WTC11 (cell line): Measurements from ENCODE around the gene CTDSPL. TPM values are rescaled to one million over a fixed set of nuclear protein-coding genes. Genes with fewer than 3 reads are reported as not detected.

Source experiments
- ATAC-seq: fragments of 200-7000 bp; cut with Tn5 transposase; 2 replicates; pipeline ENCODE4 v1.10.0; 2021; ENCODE audit warnings: mild to moderate bottlenecking, moderate library complexity
- CTCF ChIA-PET: fragments of 300-600 bp; sonication (Branson Sonifier 250); formaldehyde crosslinking; loops from one replicate; lab custom pipeline; 2021; ENCODE audit warnings: antibody characterized with exemption; lab: Charles Lee
- POLR2A ChIA-PET: fragments of 350-600 bp; sonication (Branson Sonifier 250); formaldehyde crosslinking; loops from one replicate; lab custom pipeline; 2021; ENCODE audit warnings: antibody characterized with exemption; lab: Charles Lee
- DNase-seq: peaks from one replicate; pipeline ENCODE4 v3.0.0; 2021; ENCODE audit warnings: low spot score
- H3K27ac Mint-ChIP-seq: 2 replicates; pipeline ENCODE4 v1.8.0; 2021; ENCODE audit warnings: mixed read lengths
- H3K27me3 Mint-ChIP-seq: 2 replicates; pipeline ENCODE4 v1.8.0; 2021; ENCODE audit warnings: low read depth, mild to moderate bottlenecking, moderate library complexity, mixed read lengths
- H3K36me3 Mint-ChIP-seq: 2 replicates; pipeline ENCODE4 v1.8.0; 2021; ENCODE audit warnings: mixed read lengths
- H3K4me1 Mint-ChIP-seq: 2 replicates; pipeline ENCODE4 v1.8.0; 2022; ENCODE audit warnings: mixed read lengths
- H3K4me3 Mint-ChIP-seq: 2 replicates; pipeline ENCODE4 v1.8.0; 2021; ENCODE audit warnings: mild to moderate bottlenecking, moderate library complexity, mixed read lengths
- H3K9me3 Mint-ChIP-seq: 2 replicates; pipeline ENCODE4 v1.8.0; 2021; ENCODE audit warnings: mixed read lengths
- CBFB ChIP-seq: sonication (generic); formaldehyde crosslinking; IDR thresholded peaks from 2 replicates; pipeline ENCODE4 v1.8.1; 2022; ENCODE audit warnings: mild to moderate bottlenecking, low read depth, missing genetic modification reagents
- CREB1 ChIP-seq: sonication (generic); formaldehyde crosslinking; IDR thresholded peaks from 2 replicates; pipeline ENCODE4 v1.8.0; 2023; ENCODE audit warnings: mild to moderate bottlenecking, missing genetic modification reagents
- ELF4 ChIP-seq: sonication (generic); formaldehyde crosslinking; IDR thresholded peaks from 2 replicates; pipeline ENCODE4 v1.8.1; 2022; ENCODE audit warnings: low read depth, mild to moderate bottlenecking, moderate library complexity, missing genetic modification reagents
- ESRRA ChIP-seq: sonication (generic); formaldehyde crosslinking; IDR thresholded peaks from 2 replicates; pipeline ENCODE4 v1.8.1; 2022; ENCODE audit warnings: mild to moderate bottlenecking, missing genetic modification reagents, borderline replicate concordance
- FOXP1 ChIP-seq: sonication (generic); formaldehyde crosslinking; IDR thresholded peaks from 2 replicates; pipeline ENCODE4 v1.8.0; 2022; ENCODE audit warnings: missing genetic modification reagents, mild to moderate bottlenecking, moderate library complexity, borderline replicate concordance
- GTF2I ChIP-seq: fragments of 250-450 bp; sonication (Bioruptor Pico); conservative IDR thresholded peaks from 2 replicates; pipeline ENCODE4 v1.4.0; 2021; ENCODE audit warnings: mild to moderate bottlenecking
- JUN ChIP-seq: sonication (generic); formaldehyde crosslinking; IDR thresholded peaks from 2 replicates; pipeline ENCODE4 v1.8.0; 2023; ENCODE audit warnings: mild to moderate bottlenecking, missing genetic modification reagents
- MYBL2 ChIP-seq: sonication (generic); formaldehyde crosslinking; IDR thresholded peaks from 2 replicates; pipeline ENCODE4 v1.8.1; 2023; ENCODE audit warnings: mild to moderate bottlenecking, moderate library complexity, missing genetic modification reagents
- NFE2L1 ChIP-seq: sonication (generic); formaldehyde crosslinking; IDR thresholded peaks from 2 replicates; pipeline ENCODE4 v1.8.1; 2023; ENCODE audit warnings: missing genetic modification reagents
- NFYB ChIP-seq: sonication (generic); formaldehyde crosslinking; conservative IDR thresholded peaks from 2 replicates; pipeline ENCODE4 v1.8.0; 2022; ENCODE audit warnings: low read depth, missing genetic modification reagents
- SMAD4 ChIP-seq: sonication (generic); formaldehyde crosslinking; IDR thresholded peaks from 2 replicates; pipeline ENCODE4 v1.8.0; 2022; ENCODE audit warnings: mild to moderate bottlenecking, missing genetic modification reagents
- ZNF219 ChIP-seq: sonication (generic); formaldehyde crosslinking; IDR thresholded peaks from 2 replicates; pipeline ENCODE4 v1.8.0; 2023; ENCODE audit warnings: missing genetic modification reagents, mild to moderate bottlenecking, borderline replicate concordance
- ZNF423 ChIP-seq: fragments of 250-450 bp; sonication (Bioruptor Pico); IDR thresholded peaks from 2 replicates; pipeline ENCODE4 v2.1.2; 2022; ENCODE audit warnings: mild to moderate bottlenecking, moderate library complexity
- total RNA-seq: library from RNA; stranded (reverse); gene quantifications from 3 replicates; pipeline ENCODE4 v1.2.3, GENCODE V29; 2021
- TF ChIP-seq, protein P1 (sequence below): sonication (generic); formaldehyde crosslinking; IDR thresholded peaks from 2 replicates; pipeline ENCODE4 v1.8.0; 2022; ENCODE audit warnings: missing genetic modification reagents
- TF ChIP-seq, protein P2 (sequence below): sonication (generic); formaldehyde crosslinking; IDR thresholded peaks from 2 replicates; pipeline ENCODE4 v1.8.1; 2022; ENCODE audit warnings: mild to moderate bottlenecking, missing genetic modification reagents, moderate library complexity, borderline replicate concordance
- TF ChIP-seq, protein P3 (sequence below): sonication (generic); formaldehyde crosslinking; IDR thresholded peaks from 2 replicates; pipeline ENCODE4 v1.8.1; 2023; ENCODE audit warnings: mild to moderate bottlenecking, moderate library complexity, missing genetic modification reagents
- TF ChIP-seq, protein P4 (sequence below): sonication (generic); formaldehyde crosslinking; IDR thresholded peaks from 2 replicates; pipeline ENCODE4 v1.8.1; 2022; ENCODE audit warnings: low read depth, mild to moderate bottlenecking, moderate library complexity, missing genetic modification reagents, borderline replicate concordance
- TF ChIP-seq, protein P5 (sequence below): fragments of 250-450 bp; sonication (Bioruptor Pico); IDR thresholded peaks from 2 replicates; pipeline ENCODE4 v1.9.0; 2021; ENCODE audit warnings: mild to moderate bottlenecking, borderline replicate concordance
- TF ChIP-seq, protein P6 (sequence below): fragments of 250-450 bp; sonication (Bioruptor Pico); IDR thresholded peaks from 2 replicates; pipeline ENCODE4 v1.9.0; 2021; ENCODE audit warnings: moderate library complexity, mild to moderate bottlenecking, inconsistent platforms, borderline replicate concordance
- TF ChIP-seq, protein P7 (sequence below): sonication (generic); formaldehyde crosslinking; IDR thresholded peaks from 2 replicates; pipeline ENCODE4 v1.8.1; 2023; ENCODE audit warnings: mild to moderate bottlenecking, missing genetic modification reagents

CTDSPL gene
- total RNA-seq, 1 experiment from 2014 or later, result 41.2 TPM

DNA sequence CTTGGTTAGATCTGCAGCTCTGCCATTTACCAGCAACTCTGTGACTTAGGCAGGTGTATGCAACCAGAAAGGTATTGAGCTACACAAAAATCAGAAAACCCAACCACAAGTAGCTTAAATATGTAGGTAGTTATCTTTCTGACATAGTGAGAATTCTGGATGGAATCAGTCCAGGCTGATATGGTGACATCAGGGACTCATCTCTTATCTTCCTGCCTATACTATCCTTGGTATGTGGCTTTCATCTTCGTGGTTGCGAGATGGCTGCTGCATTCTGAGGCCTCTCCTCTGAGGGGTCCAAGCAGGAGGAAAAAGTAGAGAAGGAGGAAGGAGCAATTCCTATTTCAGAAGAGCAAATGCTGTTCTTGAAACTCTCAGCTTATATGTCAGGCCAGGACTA is 40.0 kb downstream of the CTDSPL start (continued):
- TF ChIP-seq, protein P1, sequence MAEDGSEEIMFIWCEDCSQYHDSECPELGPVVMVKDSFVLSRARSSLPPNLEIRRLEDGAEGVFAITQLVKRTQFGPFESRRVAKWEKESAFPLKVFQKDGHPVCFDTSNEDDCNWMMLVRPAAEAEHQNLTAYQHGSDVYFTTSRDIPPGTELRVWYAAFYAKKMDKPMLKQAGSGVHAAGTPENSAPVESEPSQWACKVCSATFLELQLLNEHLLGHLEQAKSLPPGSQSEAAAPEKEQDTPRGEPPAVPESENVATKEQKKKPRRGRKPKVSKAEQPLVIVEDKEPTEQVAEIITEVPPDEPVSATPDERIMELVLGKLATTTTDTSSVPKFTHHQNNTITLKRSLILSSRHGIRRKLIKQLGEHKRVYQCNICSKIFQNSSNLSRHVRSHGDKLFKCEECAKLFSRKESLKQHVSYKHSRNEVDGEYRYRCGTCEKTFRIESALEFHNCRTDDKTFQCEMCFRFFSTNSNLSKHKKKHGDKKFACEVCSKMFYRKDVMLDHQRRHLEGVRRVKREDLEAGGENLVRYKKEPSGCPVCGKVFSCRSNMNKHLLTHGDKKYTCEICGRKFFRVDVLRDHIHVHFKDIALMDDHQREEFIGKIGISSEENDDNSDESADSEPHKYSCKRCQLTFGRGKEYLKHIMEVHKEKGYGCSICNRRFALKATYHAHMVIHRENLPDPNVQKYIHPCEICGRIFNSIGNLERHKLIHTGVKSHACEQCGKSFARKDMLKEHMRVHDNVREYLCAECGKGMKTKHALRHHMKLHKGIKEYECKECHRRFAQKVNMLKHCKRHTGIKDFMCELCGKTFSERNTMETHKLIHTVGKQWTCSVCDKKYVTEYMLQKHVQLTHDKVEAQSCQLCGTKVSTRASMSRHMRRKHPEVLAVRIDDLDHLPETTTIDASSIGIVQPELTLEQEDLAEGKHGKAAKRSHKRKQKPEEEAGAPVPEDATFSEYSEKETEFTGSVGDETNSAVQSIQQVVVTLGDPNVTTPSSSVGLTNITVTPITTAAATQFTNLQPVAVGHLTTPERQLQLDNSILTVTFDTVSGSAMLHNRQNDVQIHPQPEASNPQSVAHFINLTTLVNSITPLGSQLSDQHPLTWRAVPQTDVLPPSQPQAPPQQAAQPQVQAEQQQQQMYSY (CRISPR knock-in tag), result no peak
- TF ChIP-seq CREB1 (CRISPR knock-in tag), result no peak
- no peak for TF ChIP-seq FOXP1 (CRISPR knock-in tag)
- TF ChIP-seq, protein P2, sequence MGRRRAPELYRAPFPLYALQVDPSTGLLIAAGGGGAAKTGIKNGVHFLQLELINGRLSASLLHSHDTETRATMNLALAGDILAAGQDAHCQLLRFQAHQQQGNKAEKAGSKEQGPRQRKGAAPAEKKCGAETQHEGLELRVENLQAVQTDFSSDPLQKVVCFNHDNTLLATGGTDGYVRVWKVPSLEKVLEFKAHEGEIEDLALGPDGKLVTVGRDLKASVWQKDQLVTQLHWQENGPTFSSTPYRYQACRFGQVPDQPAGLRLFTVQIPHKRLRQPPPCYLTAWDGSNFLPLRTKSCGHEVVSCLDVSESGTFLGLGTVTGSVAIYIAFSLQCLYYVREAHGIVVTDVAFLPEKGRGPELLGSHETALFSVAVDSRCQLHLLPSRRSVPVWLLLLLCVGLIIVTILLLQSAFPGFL, result no peak
- TF ChIP-seq JUN (CRISPR knock-in tag), result no peak
- TF ChIP-seq, protein P3, sequence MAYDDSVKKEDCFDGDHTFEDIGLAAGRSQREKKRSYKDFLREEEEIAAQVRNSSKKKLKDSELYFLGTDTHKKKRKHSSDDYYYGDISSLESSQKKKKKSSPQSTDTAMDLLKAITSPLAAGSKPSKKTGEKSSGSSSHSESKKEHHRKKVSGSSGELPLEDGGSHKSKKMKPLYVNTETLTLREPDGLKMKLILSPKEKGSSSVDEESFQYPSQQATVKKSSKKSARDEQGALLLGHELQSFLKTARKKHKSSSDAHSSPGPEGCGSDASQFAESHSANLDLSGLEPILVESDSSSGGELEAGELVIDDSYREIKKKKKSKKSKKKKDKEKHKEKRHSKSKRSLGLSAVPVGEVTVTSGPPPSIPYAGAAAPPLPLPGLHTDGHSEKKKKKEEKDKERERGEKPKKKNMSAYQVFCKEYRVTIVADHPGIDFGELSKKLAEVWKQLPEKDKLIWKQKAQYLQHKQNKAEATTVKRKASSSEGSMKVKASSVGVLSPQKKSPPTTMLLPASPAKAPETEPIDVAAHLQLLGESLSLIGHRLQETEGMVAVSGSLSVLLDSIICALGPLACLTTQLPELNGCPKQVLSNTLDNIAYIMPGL (CRISPR knock-in tag), result no peak

DNA sequence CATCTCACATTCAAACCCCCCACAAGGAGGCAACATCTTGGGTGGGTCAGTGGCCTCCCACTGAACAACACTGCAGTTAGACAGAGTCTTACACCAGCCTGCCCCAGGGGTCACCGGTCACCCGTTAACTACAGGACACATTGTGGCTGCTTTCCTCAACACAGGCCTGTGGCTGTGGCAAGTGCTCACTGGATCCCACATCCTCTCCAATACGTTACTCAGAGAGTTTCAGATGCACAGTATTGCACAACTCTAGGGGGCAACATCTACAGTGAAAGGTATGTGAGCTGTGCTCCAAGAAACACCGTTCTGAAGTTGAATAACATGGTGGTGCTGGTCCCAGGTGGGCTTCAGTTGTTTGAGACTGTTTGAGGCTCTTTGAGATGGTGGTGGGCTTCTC is 41.0 kb downstream of the CTDSPL start:
- ATAC-seq, result no peak
- peaks cover 45% of the 10 kb centered on the region for H3K4me1 Mint-ChIP-seq
- H3K36me3 Mint-ChIP-seq, result no peaks in the 10 kb centered on the region
- H3K27ac Mint-ChIP-seq, result peak overlapping the region; percentile 25; the same call in 1 of the 2 replicates
- ChIA-PET CTCF (interaction anchor here (1.3 kb wide), 1 partner anchor 72 kb away, joined by 4 read pairs; no protein-coding TSS in a partner anchor), POLR2A (no interaction called here)
- no peak for DNase-seq
- no peaks in the 10 kb centered on the region for H3K9me3 Mint-ChIP-seq
- no peaks in the 10 kb centered on the region for H3K27me3 Mint-ChIP-seq
- no peak overlapping the region for H3K4me3 Mint-ChIP-seq
- TF ChIP-seq ZNF423 (CRISPR knock-in tag) (no peak), GTF2I (CRISPR knock-in tag) (no peak), MYBL2 (CRISPR knock-in tag) (no peak), NFE2L1 (CRISPR knock-in tag) (no peak), ELF4 (CRISPR knock-in tag) (no peak), CBFB (no peak), SMAD4 (CRISPR knock-in tag) (no peak), ZNF219 (CRISPR knock-in tag) (no peak), NFYB (CRISPR knock-in tag) (no peak), ESRRA (CRISPR knock-in tag) (no peak)
- TF ChIP-seq, protein P4, sequence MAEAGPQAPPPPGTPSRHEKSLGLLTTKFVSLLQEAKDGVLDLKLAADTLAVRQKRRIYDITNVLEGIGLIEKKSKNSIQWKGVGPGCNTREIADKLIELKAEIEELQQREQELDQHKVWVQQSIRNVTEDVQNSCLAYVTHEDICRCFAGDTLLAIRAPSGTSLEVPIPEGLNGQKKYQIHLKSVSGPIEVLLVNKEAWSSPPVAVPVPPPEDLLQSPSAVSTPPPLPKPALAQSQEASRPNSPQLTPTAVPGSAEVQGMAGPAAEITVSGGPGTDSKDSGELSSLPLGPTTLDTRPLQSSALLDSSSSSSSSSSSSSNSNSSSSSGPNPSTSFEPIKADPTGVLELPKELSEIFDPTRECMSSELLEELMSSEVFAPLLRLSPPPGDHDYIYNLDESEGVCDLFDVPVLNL (CRISPR knock-in tag), result no peak
- TF ChIP-seq, protein P5, sequence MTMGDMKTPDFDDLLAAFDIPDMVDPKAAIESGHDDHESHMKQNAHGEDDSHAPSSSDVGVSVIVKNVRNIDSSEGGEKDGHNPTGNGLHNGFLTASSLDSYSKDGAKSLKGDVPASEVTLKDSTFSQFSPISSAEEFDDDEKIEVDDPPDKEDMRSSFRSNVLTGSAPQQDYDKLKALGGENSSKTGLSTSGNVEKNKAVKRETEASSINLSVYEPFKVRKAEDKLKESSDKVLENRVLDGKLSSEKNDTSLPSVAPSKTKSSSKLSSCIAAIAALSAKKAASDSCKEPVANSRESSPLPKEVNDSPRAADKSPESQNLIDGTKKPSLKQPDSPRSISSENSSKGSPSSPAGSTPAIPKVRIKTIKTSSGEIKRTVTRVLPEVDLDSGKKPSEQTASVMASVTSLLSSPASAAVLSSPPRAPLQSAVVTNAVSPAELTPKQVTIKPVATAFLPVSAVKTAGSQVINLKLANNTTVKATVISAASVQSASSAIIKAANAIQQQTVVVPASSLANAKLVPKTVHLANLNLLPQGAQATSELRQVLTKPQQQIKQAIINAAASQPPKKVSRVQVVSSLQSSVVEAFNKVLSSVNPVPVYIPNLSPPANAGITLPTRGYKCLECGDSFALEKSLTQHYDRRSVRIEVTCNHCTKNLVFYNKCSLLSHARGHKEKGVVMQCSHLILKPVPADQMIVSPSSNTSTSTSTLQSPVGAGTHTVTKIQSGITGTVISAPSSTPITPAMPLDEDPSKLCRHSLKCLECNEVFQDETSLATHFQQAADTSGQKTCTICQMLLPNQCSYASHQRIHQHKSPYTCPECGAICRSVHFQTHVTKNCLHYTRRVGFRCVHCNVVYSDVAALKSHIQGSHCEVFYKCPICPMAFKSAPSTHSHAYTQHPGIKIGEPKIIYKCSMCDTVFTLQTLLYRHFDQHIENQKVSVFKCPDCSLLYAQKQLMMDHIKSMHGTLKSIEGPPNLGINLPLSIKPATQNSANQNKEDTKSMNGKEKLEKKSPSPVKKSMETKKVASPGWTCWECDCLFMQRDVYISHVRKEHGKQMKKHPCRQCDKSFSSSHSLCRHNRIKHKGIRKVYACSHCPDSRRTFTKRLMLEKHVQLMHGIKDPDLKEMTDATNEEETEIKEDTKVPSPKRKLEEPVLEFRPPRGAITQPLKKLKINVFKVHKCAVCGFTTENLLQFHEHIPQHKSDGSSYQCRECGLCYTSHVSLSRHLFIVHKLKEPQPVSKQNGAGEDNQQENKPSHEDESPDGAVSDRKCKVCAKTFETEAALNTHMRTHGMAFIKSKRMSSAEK (CRISPR knock-in tag), result no peak
- TF ChIP-seq, protein P6, sequence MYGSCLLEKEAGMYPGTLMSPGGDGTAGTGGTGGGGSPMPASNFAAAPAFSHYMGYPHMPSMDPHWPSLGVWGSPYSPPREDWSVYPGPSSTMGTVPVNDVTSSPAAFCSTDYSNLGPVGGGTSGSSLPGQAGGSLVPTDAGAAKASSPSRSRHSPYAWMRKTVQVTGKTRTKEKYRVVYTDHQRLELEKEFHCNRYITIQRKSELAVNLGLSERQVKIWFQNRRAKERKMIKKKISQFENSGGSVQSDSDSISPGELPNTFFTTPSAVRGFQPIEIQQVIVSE (CRISPR knock-in tag), result no peak
- TF ChIP-seq, protein P2, result no peak
- TF ChIP-seq, protein P7, sequence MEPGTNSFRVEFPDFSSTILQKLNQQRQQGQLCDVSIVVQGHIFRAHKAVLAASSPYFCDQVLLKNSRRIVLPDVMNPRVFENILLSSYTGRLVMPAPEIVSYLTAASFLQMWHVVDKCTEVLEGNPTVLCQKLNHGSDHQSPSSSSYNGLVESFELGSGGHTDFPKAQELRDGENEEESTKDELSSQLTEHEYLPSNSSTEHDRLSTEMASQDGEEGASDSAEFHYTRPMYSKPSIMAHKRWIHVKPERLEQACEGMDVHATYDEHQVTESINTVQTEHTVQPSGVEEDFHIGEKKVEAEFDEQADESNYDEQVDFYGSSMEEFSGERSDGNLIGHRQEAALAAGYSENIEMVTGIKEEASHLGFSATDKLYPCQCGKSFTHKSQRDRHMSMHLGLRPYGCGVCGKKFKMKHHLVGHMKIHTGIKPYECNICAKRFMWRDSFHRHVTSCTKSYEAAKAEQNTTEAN, result no peak
